WERI-Rb-1 (cell line): ENCODE data around the gene TNFRSF21.

Experiments used
- DNase-seq: peaks from one replicate; pipeline ENCODE4 v3.0.0-alpha.2; 2020
- H3K27ac ChIP-seq: fragments of 250-450 bp; sonication (Bioruptor Pico); 2 replicates; pipeline ENCODE4 v1.5.1; 2020; ENCODE audit warnings: mild to moderate bottlenecking, moderate library complexity
- H3K27me3 ChIP-seq: fragments of 250-450 bp; sonication (Bioruptor Pico); 2 replicates; pipeline ENCODE4 v1.5.1; 2021; ENCODE audit warnings: mild to moderate bottlenecking, low read depth, moderate library complexity; ENCODE audit not compliant: insufficient read depth, severe bottlenecking
- H3K36me3 ChIP-seq: fragments of 250-450 bp; sonication (Bioruptor Pico); 2 replicates; pipeline ENCODE4 v1.5.1; 2020; ENCODE audit warnings: mild to moderate bottlenecking, moderate library complexity
- H3K4me3 ChIP-seq: 2 replicates; pipeline ENCODE4 v1.5.1; 2011; ENCODE audit warnings: low read depth, mild to moderate bottlenecking, control low read depth, low read length
- H3K9me3 ChIP-seq: fragments of 250-450 bp; sonication (Bioruptor Pico); 2 replicates; pipeline ENCODE4 v1.5.1; 2021; ENCODE audit warnings: mild to moderate bottlenecking, moderate library complexity; ENCODE audit not compliant: severe bottlenecking
- CTCF ChIP-seq: IDR thresholded peaks from 2 replicates; pipeline ENCODE4 v1.5.1; 2011; ENCODE audit warnings: low read depth, mild to moderate bottlenecking, control low read depth, inconsistent platforms, low read length

The TNFRSF21 gene

GRCh38 chr6:47352966-47353365 is 43.3 kb upstream of the TNFRSF21 start:
- Histone ChIP-seq H3K4me3 (no peak overlapping the region), H3K9me3 (no peaks in the 10 kb centered on the region), H3K36me3 (no peaks in the 10 kb centered on the region), H3K27ac (no peak overlapping the region), H3K27me3 (no peaks in the 10 kb centered on the region)
- no peak for TF ChIP-seq CTCF
- DNase-seq = no peak

- H3K4me3 ChIP-seq = no peak overlapping the region
- DNase-seq = peak; percentile 45
- peak; percentile 27; the same call in 1 of the 2 replicates for TF ChIP-seq CTCF
- no peaks in the 10 kb centered on the region for H3K9me3 ChIP-seq
- no peak overlapping the region for H3K27ac ChIP-seq
- no peaks in the 10 kb centered on the region for H3K27me3 ChIP-seq
- H3K36me3 ChIP-seq = no peaks in the 10 kb centered on the region
Measured at GRCh38 chr6:47352194-47352920, 42.7 kb upstream of the TNFRSF21 start.

- Histone ChIP-seq H3K27ac (no peak overlapping the region), H3K27me3 (no peaks in the 10 kb centered on the region), H3K36me3 (no peaks in the 10 kb centered on the region), H3K9me3 (no peaks in the 10 kb centered on the region), H3K4me3 (no peak overlapping the region)
- no peak for DNase-seq
- TF ChIP-seq CTCF = no peak
Measured at GRCh38 chr6:47351621-47352020, 41.9 kb upstream of the TNFRSF21 start.

GRCh38 chr6:47349931-47350330 is 40.2 kb upstream of the TNFRSF21 start:
- Histone ChIP-seq H3K27ac (no peak overlapping the region), H3K36me3 (no peaks in the 10 kb centered on the region), H3K27me3 (no peaks in the 10 kb centered on the region), H3K4me3 (no peak overlapping the region), H3K9me3 (no peaks in the 10 kb centered on the region)
- TF ChIP-seq CTCF = no peak
- no peak for DNase-seq

GRCh38 chr6:47348316-47348863 is 38.7 kb upstream of the TNFRSF21 start:
- no peak for TF ChIP-seq CTCF
- Histone ChIP-seq H3K9me3 (no peaks in the 10 kb centered on the region), H3K27ac (no peak overlapping the region), H3K27me3 (no peaks in the 10 kb centered on the region), H3K4me3 (no peak overlapping the region), H3K36me3 (no peaks in the 10 kb centered on the region)
- DNase-seq = no peak
